ENCODE measurements around the gene SHISA5. TPM values are rescaled to one million over a fixed set of nuclear protein-coding genes. Genes with fewer than 3 reads are reported as not detected.

SHISA5 gene
- total RNA-seq, 1 experiment from 2014 or later: 104 TPM

DNA sequence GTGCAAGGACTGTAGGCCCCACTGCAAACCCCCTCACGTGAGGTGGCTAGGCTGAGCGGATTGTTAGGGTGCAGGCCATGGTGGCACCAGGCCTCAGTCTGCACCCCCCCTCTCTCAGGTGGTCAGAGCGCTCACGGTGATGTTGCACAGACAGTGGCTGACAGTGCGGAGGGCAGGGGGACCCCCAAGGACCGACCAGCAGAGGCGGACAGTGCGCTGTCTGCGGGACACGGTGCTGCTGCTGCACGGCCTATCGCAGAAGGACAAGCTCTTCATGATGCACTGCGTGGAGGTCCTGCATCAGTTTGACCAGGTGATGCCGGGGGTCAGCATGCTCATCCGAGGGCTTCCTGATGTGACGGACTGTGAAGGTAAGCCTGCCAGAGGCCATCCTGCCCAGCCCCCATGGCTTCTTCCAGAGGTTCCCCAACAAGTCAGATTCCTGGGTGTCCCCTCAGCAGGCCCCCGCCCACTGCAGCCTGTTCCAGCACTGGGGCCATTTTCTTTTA, 39.2 kb downstream of the SHISA5 start:
- BruUV-seq (replicated peaks): no TSS peak
- no peak for ATAC-seq
- H3K27ac ChIP-seq (ENCODE audit: low read depth, low read length): peak overlapping the region; percentile 98
- ChIA-PET POLR2A (no interaction called here), RAD21 (ENCODE audit: low non-redundant PET in 1 of 2, low total read pairs in 2 of 2, uncharacterized antibody in 2 of 2, unreplicated experiment in 2 of 2) (interaction anchor here (1.0 to 1.7 kb wide), 2 partner anchors 84 to 85 kb away, joined by 3 to 6 read pairs; no protein-coding TSS in a partner anchor), CTCF (interaction anchor here (0.9 to 3.3 kb wide), 3 partner anchors 9 to 85 kb away, joined by 3 to 19 read pairs (median 3); no protein-coding TSS in a partner anchor)
- H3K79me2 ChIP-seq (ENCODE audit: insufficient read depth, low read length): peaks cover 31% of the 10 kb centered on the region
- no peaks in the 10 kb centered on the region for H4K20me1 ChIP-seq (ENCODE audit: insufficient read depth)
- no peak for DNase-seq (ENCODE audit: low read depth, low spot score)
- H3K4me2 ChIP-seq (ENCODE audit: low read length): peak overlapping the region; percentile 92
- no peaks in the 10 kb centered on the region for H3K27me3 ChIP-seq (ENCODE audit: insufficient read depth, low read length)
- H3K4me1 ChIP-seq (ENCODE audit: control insufficient read depth in 1 of 2, insufficient read depth in 2 of 2, low read length in 2 of 2): peaks cover 16 to 33% of the 10 kb centered on the region in 2 experiments
- no peaks in the 10 kb centered on the region for H3K9me2 ChIP-seq (ENCODE audit: insufficient read depth)
- H3K9ac ChIP-seq (ENCODE audit: low read length): peak overlapping the region; percentile 82
- no peak overlapping the region for H2AFZ ChIP-seq (ENCODE audit: low read depth, low read length, poor library complexity, severe bottlenecking)
- no peak overlapping the region for H3K4me3 ChIP-seq (replicated peaks in 1 of 2; ENCODE audit: low read depth in 1 of 2, low read length in 2 of 2)
- intact Hi-C loops (cut with micrococcal nuclease): loop anchor here (1.0 to 2.0 kb wide), 3 partner anchors 43 to 170 kb away; partner anchors contain the start of gene SLC26A6
- peaks cover 12 to 28% of the 10 kb centered on the region in 2 experiments for H3K36me3 ChIP-seq (ENCODE audit: control insufficient read depth in 1 of 2, insufficient read depth in 2 of 2, low read length in 2 of 2)
- TF ChIP-seq ZBTB33 (IDR thresholded peaks at IDR 0.05; ENCODE audit: extremely low read depth, insufficient replicate concordance, low read length) (no peak), TCF7L2 (IDR thresholded peaks at IDR 0.05; ENCODE audit: borderline replicate concordance, extremely low read depth, insufficient read depth, insufficient read length) (no peak), CTCF (IDR thresholded peaks at IDR 0.05 in 2 of 3, conservative IDR thresholded peaks at IDR 0.05 in 1 of 3; ENCODE audit: borderline replicate concordance in 1 of 3, insufficient read depth in 1 of 3, low read depth in 2 of 3, low read length in 2 of 3) (no peak), SP1 (IDR thresholded peaks at IDR 0.05; ENCODE audit: low read depth) (no peak), ELF1 (IDR thresholded peaks at IDR 0.05; ENCODE audit: borderline replicate concordance, low read depth) (no peak), ZFX (IDR thresholded peaks at IDR 0.05) (no peak), RAD21 (IDR thresholded peaks at IDR 0.05; ENCODE audit: low read depth) (no peak), EZH2phosphoT487 (IDR thresholded peaks at IDR 0.05; ENCODE audit: borderline replicate concordance) (no peak), SIN3A (IDR thresholded peaks at IDR 0.05; ENCODE audit: low read depth) (no peak), CBX3 (IDR thresholded peaks at IDR 0.05; ENCODE audit: low read depth) (no peak), YY1 (IDR thresholded peaks at IDR 0.05; ENCODE audit: extremely low read depth, insufficient replicate concordance, low read depth, low read length) (no peak), EZH2 (IDR thresholded peaks at IDR 0.05) (no peak)
- TF ChIP-seq, protein P1, sequence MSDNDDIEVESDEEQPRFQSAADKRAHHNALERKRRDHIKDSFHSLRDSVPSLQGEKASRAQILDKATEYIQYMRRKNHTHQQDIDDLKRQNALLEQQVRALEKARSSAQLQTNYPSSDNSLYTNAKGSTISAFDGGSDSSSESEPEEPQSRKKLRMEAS (IDR thresholded peaks at IDR 0.05): no peak
- TF ChIP-seq, protein P2, sequence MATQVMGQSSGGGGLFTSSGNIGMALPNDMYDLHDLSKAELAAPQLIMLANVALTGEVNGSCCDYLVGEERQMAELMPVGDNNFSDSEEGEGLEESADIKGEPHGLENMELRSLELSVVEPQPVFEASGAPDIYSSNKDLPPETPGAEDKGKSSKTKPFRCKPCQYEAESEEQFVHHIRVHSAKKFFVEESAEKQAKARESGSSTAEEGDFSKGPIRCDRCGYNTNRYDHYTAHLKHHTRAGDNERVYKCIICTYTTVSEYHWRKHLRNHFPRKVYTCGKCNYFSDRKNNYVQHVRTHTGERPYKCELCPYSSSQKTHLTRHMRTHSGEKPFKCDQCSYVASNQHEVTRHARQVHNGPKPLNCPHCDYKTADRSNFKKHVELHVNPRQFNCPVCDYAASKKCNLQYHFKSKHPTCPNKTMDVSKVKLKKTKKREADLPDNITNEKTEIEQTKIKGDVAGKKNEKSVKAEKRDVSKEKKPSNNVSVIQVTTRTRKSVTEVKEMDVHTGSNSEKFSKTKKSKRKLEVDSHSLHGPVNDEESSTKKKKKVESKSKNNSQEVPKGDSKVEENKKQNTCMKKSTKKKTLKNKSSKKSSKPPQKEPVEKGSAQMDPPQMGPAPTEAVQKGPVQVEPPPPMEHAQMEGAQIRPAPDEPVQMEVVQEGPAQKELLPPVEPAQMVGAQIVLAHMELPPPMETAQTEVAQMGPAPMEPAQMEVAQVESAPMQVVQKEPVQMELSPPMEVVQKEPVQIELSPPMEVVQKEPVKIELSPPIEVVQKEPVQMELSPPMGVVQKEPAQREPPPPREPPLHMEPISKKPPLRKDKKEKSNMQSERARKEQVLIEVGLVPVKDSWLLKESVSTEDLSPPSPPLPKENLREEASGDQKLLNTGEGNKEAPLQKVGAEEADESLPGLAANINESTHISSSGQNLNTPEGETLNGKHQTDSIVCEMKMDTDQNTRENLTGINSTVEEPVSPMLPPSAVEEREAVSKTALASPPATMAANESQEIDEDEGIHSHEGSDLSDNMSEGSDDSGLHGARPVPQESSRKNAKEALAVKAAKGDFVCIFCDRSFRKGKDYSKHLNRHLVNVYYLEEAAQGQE (IDR thresholded peaks at IDR 0.05; ENCODE audit: low read depth): no peak
- TF ChIP-seq, protein P3, sequence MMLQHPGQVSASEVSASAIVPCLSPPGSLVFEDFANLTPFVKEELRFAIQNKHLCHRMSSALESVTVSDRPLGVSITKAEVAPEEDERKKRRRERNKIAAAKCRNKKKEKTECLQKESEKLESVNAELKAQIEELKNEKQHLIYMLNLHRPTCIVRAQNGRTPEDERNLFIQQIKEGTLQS (IDR thresholded peaks at IDR 0.05): no peak
- no peaks in the 10 kb centered on the region for H3K9me3 ChIP-seq (ENCODE audit: control insufficient read depth in 1 of 2, insufficient read depth in 1 of 2, low read depth in 1 of 2, low read length in 2 of 2)
